Measurements from ENCODE around the gene IL18BP. TPM values are rescaled to one million over a fixed set of nuclear protein-coding genes. Genes with fewer than 3 reads are reported as not detected.

The IL18BP gene
- total and polyA plus RNA-seq, 2 donors (not counting 1 experiment from before 2014, with no cell fraction given), result 2.5 to 5.3 TPM

DNA sequence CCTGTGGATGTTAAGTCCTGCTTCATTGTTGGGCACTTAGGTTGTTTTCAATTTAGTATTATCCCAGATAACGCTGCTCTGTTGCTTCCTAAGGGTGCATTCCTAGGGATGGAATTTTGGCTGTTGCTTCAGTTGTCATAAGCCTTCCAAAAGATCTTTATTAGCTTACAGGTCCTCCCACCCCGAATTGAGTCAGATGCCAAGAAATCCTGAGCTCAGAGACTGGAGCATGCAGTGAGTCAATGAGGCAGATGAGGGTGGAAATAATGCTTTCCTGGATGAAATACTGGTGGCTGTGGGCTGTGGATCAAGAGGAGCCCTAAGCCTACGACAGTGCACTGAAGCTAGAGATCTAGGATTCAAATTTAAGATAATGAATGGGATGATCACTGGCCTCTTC is 10.7 kb upstream of the IL18BP start:
- H3K4me2 ChIP-seq (ENCODE audit: extremely low read depth, insufficient read depth, low read length), result peak overlapping the region; percentile 32
- H3K9me3 ChIP-seq (ENCODE audit: control insufficient read depth, insufficient read depth, low read depth, low read length), result no peaks in the 10 kb centered on the region
- H4K20me1 ChIP-seq (ENCODE audit: control insufficient read depth, extremely low read depth, insufficient read depth, low read length), result no peaks in the 10 kb centered on the region
- no peak overlapping the region for H3K9ac ChIP-seq (ENCODE audit: insufficient read depth, low read length)
- H3K4me3 ChIP-seq (replicated peaks in 1 of 4; ENCODE audit: control extremely low read depth in 1 of 4, insufficient read depth in 1 of 4, low read depth in 3 of 4, low read length in 4 of 4), result no peak overlapping the region
- H3K36me3 ChIP-seq (ENCODE audit: control insufficient read depth, insufficient read depth, low read length), result peaks cover 2% of the 10 kb centered on the region
- no peak overlapping the region for H3K27ac ChIP-seq (ENCODE audit: insufficient read depth, low read length)
- H3K27me3 ChIP-seq (ENCODE audit: control insufficient read depth, insufficient read depth, low read length), result no peaks in the 10 kb centered on the region
- DNase-seq (ENCODE audit: low read depth in 2 of 2), result peak; percentile 72 to 92
- no peaks in the 10 kb centered on the region for H3K79me2 ChIP-seq (ENCODE audit: control insufficient read depth, insufficient read depth, low read length)
- TF ChIP-seq, protein P1, sequence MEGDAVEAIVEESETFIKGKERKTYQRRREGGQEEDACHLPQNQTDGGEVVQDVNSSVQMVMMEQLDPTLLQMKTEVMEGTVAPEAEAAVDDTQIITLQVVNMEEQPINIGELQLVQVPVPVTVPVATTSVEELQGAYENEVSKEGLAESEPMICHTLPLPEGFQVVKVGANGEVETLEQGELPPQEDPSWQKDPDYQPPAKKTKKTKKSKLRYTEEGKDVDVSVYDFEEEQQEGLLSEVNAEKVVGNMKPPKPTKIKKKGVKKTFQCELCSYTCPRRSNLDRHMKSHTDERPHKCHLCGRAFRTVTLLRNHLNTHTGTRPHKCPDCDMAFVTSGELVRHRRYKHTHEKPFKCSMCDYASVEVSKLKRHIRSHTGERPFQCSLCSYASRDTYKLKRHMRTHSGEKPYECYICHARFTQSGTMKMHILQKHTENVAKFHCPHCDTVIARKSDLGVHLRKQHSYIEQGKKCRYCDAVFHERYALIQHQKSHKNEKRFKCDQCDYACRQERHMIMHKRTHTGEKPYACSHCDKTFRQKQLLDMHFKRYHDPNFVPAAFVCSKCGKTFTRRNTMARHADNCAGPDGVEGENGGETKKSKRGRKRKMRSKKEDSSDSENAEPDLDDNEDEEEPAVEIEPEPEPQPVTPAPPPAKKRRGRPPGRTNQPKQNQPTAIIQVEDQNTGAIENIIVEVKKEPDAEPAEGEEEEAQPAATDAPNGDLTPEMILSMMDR (conservative IDR thresholded peaks at IDR 0.05 in 1 of 2, IDR thresholded peaks at IDR 0.05 in 1 of 2; ENCODE audit: low read depth in 1 of 2, low read length in 2 of 2), result no peak
- no peak for TF ChIP-seq EZH2 (IDR thresholded peaks at IDR 0.05; ENCODE audit: low read length, missing control alignments)
- H3K4me1 ChIP-seq (ENCODE audit: control insufficient read depth, extremely low read depth, insufficient read depth, low read length), result peaks cover 7% of the 10 kb centered on the region
- H2AFZ ChIP-seq (ENCODE audit: low read length), result no peak overlapping the region

DNA sequence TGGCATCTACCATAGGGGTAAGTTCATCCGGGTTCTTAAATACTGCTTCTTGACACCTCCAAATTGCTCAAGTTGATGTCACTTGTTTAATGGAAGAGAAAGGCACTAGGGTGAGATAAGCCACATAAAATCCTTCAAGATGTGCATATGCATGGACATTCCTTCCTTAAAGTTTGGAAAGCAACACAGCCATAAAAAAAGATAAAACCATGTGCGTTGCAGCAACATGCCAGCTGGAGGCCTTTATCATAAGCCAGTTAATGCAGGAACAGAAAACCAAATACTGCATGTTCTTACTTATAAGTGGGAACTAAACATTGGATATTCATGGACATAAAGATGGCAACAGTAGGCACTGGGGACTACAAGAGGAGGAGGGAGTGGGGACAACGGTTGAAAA is 8.0 kb upstream of the IL18BP start:
- no peak for TF ChIP-seq EZH2 (IDR thresholded peaks at IDR 0.05; ENCODE audit: low read length, missing control alignments)
- TF ChIP-seq, protein P1 (conservative IDR thresholded peaks at IDR 0.05 in 1 of 2, IDR thresholded peaks at IDR 0.05 in 1 of 2; ENCODE audit: low read depth in 1 of 2, low read length in 2 of 2), result no peak

DNA sequence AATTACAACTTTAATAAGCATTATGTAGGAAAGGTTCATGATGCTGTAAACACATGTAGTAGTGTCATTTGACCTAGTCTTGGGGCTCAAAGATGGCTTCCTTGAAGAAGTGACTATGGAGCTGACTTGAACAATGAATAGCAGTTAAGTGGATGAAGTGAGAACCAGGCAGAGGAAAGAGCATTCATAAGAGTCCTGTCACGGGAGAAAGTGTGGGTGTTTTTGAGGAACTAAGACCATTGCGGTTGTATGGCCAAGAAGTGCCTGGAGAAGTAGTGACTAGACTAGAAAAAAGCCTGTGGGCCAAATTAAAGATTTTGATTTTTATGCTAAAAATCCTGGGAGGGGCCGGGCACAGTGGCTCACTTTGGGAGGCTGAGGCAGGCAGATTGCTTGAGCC is 7.2 kb upstream of the IL18BP start:
- no peak overlapping the region for H3K4me2 ChIP-seq (ENCODE audit: extremely low read depth, insufficient read depth, low read length)
- no peak overlapping the region for H3K9ac ChIP-seq (ENCODE audit: insufficient read depth, low read length)
- peaks cover 2% of the 10 kb centered on the region for H3K36me3 ChIP-seq (ENCODE audit: control insufficient read depth, insufficient read depth, low read length)
- H3K27me3 ChIP-seq (ENCODE audit: control insufficient read depth, insufficient read depth, low read length), result no peaks in the 10 kb centered on the region
- H3K9me3 ChIP-seq (ENCODE audit: control insufficient read depth, insufficient read depth, low read depth, low read length), result no peaks in the 10 kb centered on the region
- peaks cover 7% of the 10 kb centered on the region for H3K4me1 ChIP-seq (ENCODE audit: control insufficient read depth, extremely low read depth, insufficient read depth, low read length)
- H3K4me3 ChIP-seq (replicated peaks in 1 of 4; ENCODE audit: control extremely low read depth in 1 of 4, insufficient read depth in 1 of 4, low read depth in 3 of 4, low read length in 4 of 4), result no peak overlapping the region
- TF ChIP-seq EZH2 (IDR thresholded peaks at IDR 0.05; ENCODE audit: low read length, missing control alignments), result no peak
- TF ChIP-seq, protein P1 (conservative IDR thresholded peaks at IDR 0.05 in 1 of 2, IDR thresholded peaks at IDR 0.05 in 1 of 2; ENCODE audit: low read depth in 1 of 2, low read length in 2 of 2), result no peak
- no peak overlapping the region for H3K27ac ChIP-seq (ENCODE audit: insufficient read depth, low read length)
- H4K20me1 ChIP-seq (ENCODE audit: control insufficient read depth, extremely low read depth, insufficient read depth, low read length), result no peaks in the 10 kb centered on the region
- no peak overlapping the region for H2AFZ ChIP-seq (ENCODE audit: low read length)
- no peak for DNase-seq (ENCODE audit: low read depth in 2 of 2)
- no peaks in the 10 kb centered on the region for H3K79me2 ChIP-seq (ENCODE audit: control insufficient read depth, insufficient read depth, low read length)

More for the DNA sequence above, 8.0 kb upstream of the IL18BP start:
- Histone ChIP-seq H3K27me3 (ENCODE audit: control insufficient read depth, insufficient read depth, low read length) (no peaks in the 10 kb centered on the region), H4K20me1 (ENCODE audit: control insufficient read depth, extremely low read depth, insufficient read depth, low read length) (no peaks in the 10 kb centered on the region), H3K4me3 (replicated peaks in 1 of 4; ENCODE audit: control extremely low read depth in 1 of 4, insufficient read depth in 1 of 4, low read depth in 3 of 4, low read length in 4 of 4) (no peak overlapping the region), H3K36me3 (ENCODE audit: control insufficient read depth, insufficient read depth, low read length) (peaks cover 2% of the 10 kb centered on the region), H2AFZ (ENCODE audit: low read length) (no peak overlapping the region), H3K9ac (ENCODE audit: insufficient read depth, low read length) (no peak overlapping the region), H3K27ac (ENCODE audit: insufficient read depth, low read length) (no peak overlapping the region), H3K9me3 (ENCODE audit: control insufficient read depth, insufficient read depth, low read depth, low read length) (no peaks in the 10 kb centered on the region), H3K4me2 (ENCODE audit: extremely low read depth, insufficient read depth, low read length) (no peak overlapping the region), H3K79me2 (ENCODE audit: control insufficient read depth, insufficient read depth, low read length) (no peaks in the 10 kb centered on the region), H3K4me1 (ENCODE audit: control insufficient read depth, extremely low read depth, insufficient read depth, low read length) (peaks cover 7% of the 10 kb centered on the region)
- DNase-seq (ENCODE audit: low read depth in 2 of 2), result no peak
